GM21447 (cell line): ENCODE results near the gene ZNF362.
"Not testable (repeated sequence)": the region's sequence is repeated elsewhere in the genome, so short reads cannot be mapped to it uniquely, and the experiment has no call there.

Experiments
- ATAC-seq: cut with Tn5 transposase; IDR thresholded peaks from one replicate; pipeline ENCODE4 v1.9.1; 2021; ENCODE audit not compliant: unreplicated experiment

The ZNF362 gene

DNA sequence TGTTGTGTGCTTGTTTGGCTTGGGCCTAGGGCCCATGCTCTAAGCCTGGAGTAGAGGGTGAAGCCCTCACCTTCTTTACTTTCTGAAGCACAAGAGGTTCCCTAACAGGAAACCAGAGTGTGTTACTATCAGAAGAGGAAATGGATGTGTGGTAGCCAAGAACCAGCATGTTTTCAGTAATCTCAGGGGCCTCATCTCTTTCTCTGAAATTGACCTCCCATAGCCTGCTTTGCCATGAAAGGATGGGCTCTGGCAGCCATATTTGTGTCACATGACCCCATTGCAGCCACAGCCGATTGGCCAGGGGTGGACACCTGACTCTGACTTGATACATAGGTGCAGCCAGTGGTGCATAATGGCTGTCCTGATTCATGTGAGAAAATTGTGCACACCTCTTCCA, 46.0 kb downstream of the ZNF362 start:
- no peak for ATAC-seq

GRCh38 chr1:33305016-33305415, 48.7 kb downstream of the ZNF362 start:
- ATAC-seq: no peak

GRCh38 chr1:33305816-33306652, 49.7 kb downstream of the ZNF362 start:
- ATAC-seq: no peak

DNA sequence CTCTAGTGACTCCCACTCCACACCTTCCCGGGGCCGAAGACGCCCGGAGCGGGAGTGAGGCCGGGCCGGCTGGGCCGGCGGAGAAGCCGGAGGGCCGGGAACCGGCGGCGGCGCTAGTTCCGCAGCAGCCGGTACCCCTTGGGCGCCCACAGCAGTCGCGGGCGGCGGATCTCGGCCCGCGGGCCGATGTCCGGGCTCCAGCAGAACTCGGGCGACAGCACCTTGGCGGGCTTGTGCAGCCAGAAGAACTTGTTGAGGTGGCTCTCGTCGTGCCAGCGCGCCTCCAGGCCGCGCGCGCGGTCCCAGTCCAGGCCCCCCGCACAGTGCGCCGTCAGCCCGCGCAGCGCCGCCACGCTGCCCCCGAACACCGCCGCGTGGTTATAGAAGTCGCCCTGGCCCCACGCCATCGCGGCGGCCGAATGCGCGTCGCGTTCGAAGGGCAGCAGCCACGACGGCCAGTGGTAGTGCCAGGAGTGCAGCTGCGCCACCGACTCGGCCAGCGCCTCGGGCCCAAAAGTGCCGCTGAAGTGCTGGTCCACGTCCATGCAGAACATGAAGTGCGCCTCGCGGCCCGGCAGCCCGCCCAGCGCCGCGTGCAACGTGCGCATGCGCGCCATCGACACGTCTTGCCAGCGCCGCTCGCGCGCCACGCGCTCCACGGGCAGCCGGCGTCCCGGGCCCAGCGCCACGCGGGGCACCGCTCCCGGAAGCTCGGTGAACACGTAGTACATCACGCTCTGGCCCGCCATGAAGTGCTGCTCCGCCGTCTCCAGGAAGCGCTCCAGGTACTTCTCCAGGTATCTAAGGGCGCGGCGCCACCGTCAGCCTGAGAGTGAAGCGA, 50.6 kb downstream of the ZNF362 start:
- no peak for ATAC-seq

- ATAC-seq: no peak
Measured at GRCh38 chr1:33307494-33307864, 51.2 kb downstream of the ZNF362 start.

DNA sequence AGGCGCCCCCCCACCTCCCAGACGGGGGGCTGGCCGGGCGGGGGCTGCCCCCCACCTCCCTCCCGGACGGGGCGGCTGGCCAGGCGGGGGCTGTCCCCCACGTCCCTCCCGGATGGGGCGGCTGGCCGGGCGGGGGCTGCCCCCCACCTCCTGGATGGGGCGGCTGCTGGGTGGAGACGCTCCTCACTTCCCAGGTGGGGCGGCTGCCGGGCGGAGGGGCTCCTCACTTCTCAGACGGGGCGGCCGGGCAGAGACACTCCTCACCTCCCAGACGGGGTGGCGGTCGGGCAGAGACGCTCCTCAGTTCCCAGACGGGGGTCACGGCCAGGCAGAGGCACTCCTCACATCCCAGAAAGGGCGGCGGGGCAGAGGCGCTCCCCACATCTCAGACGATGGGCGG, 53.1 kb downstream of the ZNF362 start:
- ATAC-seq: not testable (repeated sequence)

- no peak for ATAC-seq
Measured at GRCh38 chr1:33310702-33311101, 54.4 kb downstream of the ZNF362 start.

- no peak for ATAC-seq
Measured at GRCh38 chr1:33311706-33312412, 55.6 kb downstream of the ZNF362 start.

DNA sequence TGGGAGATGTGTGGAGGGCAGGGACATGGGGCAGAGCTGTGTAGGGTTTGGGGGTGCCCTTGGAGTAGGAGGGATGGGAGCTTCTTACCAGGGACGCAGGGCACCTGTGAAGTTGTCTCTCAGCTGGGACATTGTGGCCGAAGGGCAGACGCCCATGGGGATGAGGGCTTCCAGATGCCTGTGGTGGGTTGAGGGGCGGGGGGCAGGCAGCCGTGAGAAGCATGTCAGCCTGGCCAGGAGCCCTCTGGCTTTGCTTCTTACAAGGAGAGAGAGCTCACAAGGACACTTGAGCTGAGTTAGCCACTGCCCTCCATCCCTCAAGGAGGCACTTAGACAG, 56.1 kb downstream of the ZNF362 start:
- no peak for ATAC-seq

DNA sequence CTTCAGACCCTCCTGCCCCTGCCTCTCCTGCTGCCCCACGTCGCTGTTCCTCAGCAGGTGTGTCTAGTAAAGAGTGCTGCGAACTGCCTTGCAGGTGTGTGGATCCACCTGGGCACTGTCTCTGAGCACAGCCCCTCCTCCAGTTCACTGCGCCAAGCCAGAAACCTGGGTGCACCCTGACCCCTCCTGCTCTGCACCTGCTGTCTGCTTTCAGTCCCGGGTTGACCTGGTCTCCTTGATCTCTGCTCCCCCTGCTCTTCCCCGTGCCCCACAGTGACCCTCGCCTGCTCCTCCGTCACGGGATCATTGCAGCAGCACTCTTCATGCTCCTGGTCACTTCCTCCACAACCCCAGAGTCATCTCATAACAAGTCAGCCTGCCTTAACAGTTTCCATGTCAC, 58.1 kb downstream of the ZNF362 start:
- ATAC-seq: no peak

DNA sequence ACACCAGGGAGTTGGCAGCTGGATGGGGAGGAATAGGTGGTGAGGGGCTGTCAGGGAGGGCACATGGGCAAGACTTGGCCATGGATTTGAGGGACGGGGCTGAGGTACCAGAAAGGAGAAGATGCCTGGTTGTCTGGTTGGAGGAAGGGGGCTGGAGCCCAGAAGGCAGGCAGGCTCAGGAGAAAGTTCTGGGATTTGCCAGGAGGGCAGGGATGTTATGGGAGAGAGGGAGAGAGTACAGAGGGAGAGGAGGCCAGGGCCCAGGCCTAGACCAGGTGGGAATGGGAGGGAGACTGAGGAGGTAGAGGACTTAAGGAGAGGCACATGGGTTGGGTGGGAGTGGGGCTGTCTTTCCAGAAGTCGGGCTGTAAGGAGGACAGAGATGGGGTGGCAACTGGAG, 60.3 kb downstream of the ZNF362 start:
- no peak for ATAC-seq

GRCh38 chr1:33317354-33317753, 61.1 kb downstream of the ZNF362 start:
- ATAC-seq: no peak

- no peak for ATAC-seq
Measured at GRCh38 chr1:33317946-33318345, 61.7 kb downstream of the ZNF362 start.

- no peak for ATAC-seq
Measured at GRCh38 chr1:33319186-33319948, 63.1 kb downstream of the ZNF362 start.

- no peak for ATAC-seq
Measured at GRCh38 chr1:33319949-33320618, 63.8 kb downstream of the ZNF362 start.

DNA sequence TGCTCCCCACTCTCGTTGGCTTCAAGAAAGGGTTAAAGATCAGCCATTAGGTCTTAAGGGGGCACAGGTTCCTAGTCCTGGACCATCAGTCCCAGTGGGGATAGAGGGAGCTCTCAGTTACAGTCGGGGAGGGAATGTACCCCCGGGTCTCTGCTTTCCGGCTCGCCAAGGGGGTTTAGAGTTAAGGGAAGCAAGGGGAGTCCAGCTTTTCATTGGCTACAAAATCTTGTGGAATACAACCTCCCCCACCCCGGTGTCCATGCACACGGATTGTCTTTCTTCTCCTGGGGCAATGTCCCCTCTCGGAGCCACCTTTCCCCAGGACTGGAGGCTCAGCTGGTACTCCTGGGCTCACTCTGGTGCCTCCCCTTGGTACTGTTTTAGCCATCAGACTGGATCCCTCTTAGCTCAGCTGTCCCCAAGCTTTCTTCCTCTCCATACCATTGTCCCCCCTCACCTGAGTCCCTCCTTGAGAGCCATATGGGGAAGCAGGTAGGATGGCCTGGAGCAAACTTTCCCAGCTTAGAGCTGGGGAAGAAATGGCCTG, 64.4 kb downstream of the ZNF362 start, which contains the start of gene A3GALT2:
Gene A3GALT2, minus strand, starts transcription at position 480 of the 547 bp plus-strand sequence. Its CDS starts 0 bp downstream, at position 480.
- no peak for ATAC-seq

GRCh38 chr1:33321178-33321577, 64.9 kb downstream of the ZNF362 start:
- ATAC-seq: no peak

DNA sequence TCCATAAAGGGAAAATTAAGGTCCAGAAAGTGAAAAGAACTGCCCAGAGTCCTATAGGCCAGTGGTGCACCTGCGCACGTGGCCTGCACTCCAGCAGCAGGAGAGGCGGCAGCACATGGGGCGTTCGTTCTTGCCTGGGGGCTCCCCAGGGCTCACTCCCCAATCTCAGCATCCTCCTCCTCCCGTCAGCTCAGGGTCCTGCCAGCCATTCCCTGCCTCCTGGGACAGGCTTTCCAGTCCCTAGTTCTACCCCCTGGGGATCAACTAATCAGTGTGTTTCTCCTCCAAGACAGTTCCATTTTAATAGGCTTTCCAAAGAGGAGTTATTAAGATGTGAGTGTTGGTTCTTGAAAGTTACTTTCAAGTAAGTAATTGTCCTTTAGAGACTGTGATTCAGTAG, 65.8 kb downstream of the ZNF362 start:
- ATAC-seq: no peak

GRCh38 chr1:33322870-33323585, 66.7 kb downstream of the ZNF362 start:
- ATAC-seq: no peak
